Adipocyte (in vitro differentiated cells): Measurements from ENCODE around the gene PJA1.

ENCODE experiments used
- DNase-seq: peaks from one replicate; pipeline ENCODE4 v3.0.0-alpha.2; 2015; ENCODE audit warnings: low read depth
- H3K27me3 ChIP-seq: replicated peaks from 2 replicates; pipeline ENCODE4 v1.7.0; 2013; ENCODE audit warnings: mild to moderate bottlenecking, low read length, moderate library complexity; ENCODE audit not compliant: control insufficient read depth, insufficient read depth
- H3K36me3 ChIP-seq: 2 replicates; pipeline ENCODE4 v1.7.0; 2013; ENCODE audit warnings: low read length, mild to moderate bottlenecking, moderate library complexity; ENCODE audit not compliant: control insufficient read depth, insufficient read depth, severe bottlenecking
- H3K4me1 ChIP-seq: 2 replicates; pipeline ENCODE4 v1.7.0; 2013; ENCODE audit warnings: mild to moderate bottlenecking, low read length, moderate library complexity; ENCODE audit not compliant: control insufficient read depth, insufficient read depth
- H3K4me3 ChIP-seq: 2 replicates; pipeline ENCODE4 v1.7.0; 2013; ENCODE audit warnings: mild to moderate bottlenecking, low read length, moderate library complexity
- H3K9ac ChIP-seq: 2 replicates; pipeline ENCODE4 v1.7.0; 2013; ENCODE audit warnings: mild to moderate bottlenecking, low read length, moderate library complexity
- H3K9me3 ChIP-seq: 2 replicates; pipeline ENCODE4 v1.7.0; 2013; ENCODE audit warnings: mild to moderate bottlenecking, low read length, moderate library complexity; ENCODE audit not compliant: control insufficient read depth

The PJA1 gene

GRCh38 chrX:69165087-69165651, at the start of gene PJA1:
Gene PJA1, minus strand, starts transcription at chrX:69165453. Its CDS starts 2,380 bp downstream, at chrX:69163073.
- Histone ChIP-seq H3K9ac (peak within 1 kb of the TSS; percentile 89), H3K36me3 (peaks cover 9% of the 10 kb centered on the region), H3K4me1 (no peaks in the 10 kb centered on the region), H3K27me3 (peaks cover 9% of the 10 kb centered on the region), H3K9me3 (peaks cover 19% of the 10 kb centered on the region), H3K4me3 (peak within 1 kb of the TSS; percentile 87)
- DNase-seq, result peak; percentile 86

- Histone ChIP-seq H3K27me3 (peaks cover 67% of the 10 kb centered on the region), H3K9me3 (peaks cover 2% of the 10 kb centered on the region), H3K4me3 (no peak overlapping the region), H3K36me3 (no peaks in the 10 kb centered on the region), H3K4me1 (peaks cover 6% of the 10 kb centered on the region), H3K9ac (no peak overlapping the region)
- no peak for DNase-seq
These were observed 49.2 kb upstream of the PJA1 start for GRCh38 chrX:69214463-69214862.

- Histone ChIP-seq H3K9ac (no peak overlapping the region), H3K27me3 (peaks cover 71% of the 10 kb centered on the region), H3K36me3 (no peaks in the 10 kb centered on the region), H3K4me1 (peaks cover 1% of the 10 kb centered on the region), H3K4me3 (no peak overlapping the region), H3K9me3 (peaks cover 5% of the 10 kb centered on the region)
- no peak for DNase-seq
These were observed 46.4 kb upstream of the PJA1 start for GRCh38 chrX:69211701-69212100.

- no peak overlapping the region for H3K9ac ChIP-seq
- no peaks in the 10 kb centered on the region for H3K36me3 ChIP-seq
- H3K27me3 ChIP-seq, result peaks cover 75% of the 10 kb centered on the region
- no peak for DNase-seq
- peaks cover 5% of the 10 kb centered on the region for H3K9me3 ChIP-seq
- H3K4me1 ChIP-seq, result no peaks in the 10 kb centered on the region
- no peak overlapping the region for H3K4me3 ChIP-seq
These were observed 45.3 kb upstream of the PJA1 start for GRCh38 chrX:69210581-69210980.

- peaks cover 72% of the 10 kb centered on the region for H3K27me3 ChIP-seq
These were observed 42.0 kb upstream of the PJA1 start for GRCh38 chrX:69207216-69207615.

GRCh38 chrX:69203638-69204037, 38.4 kb upstream of the PJA1 start:
- Histone ChIP-seq H3K9ac (no peak overlapping the region), H3K4me1 (no peaks in the 10 kb centered on the region), H3K36me3 (no peaks in the 10 kb centered on the region), H3K4me3 (no peak overlapping the region), H3K27me3 (peaks cover 76% of the 10 kb centered on the region), H3K9me3 (peaks cover 30% of the 10 kb centered on the region)
- DNase-seq, result no peak

More at GRCh38 chrX:69207216-69207615, 42.0 kb upstream of the PJA1 start:
- H3K9ac ChIP-seq, result no peak overlapping the region
- H3K4me1 ChIP-seq, result no peaks in the 10 kb centered on the region
- H3K4me3 ChIP-seq, result no peak overlapping the region
- DNase-seq, result no peak
- peaks cover 8% of the 10 kb centered on the region for H3K9me3 ChIP-seq
- no peaks in the 10 kb centered on the region for H3K36me3 ChIP-seq

- Histone ChIP-seq H3K36me3 (no peaks in the 10 kb centered on the region), H3K9me3 (peaks cover 35% of the 10 kb centered on the region), H3K27me3 (peaks cover 68% of the 10 kb centered on the region), H3K9ac (no peak overlapping the region), H3K4me3 (no peak overlapping the region), H3K4me1 (no peaks in the 10 kb centered on the region)
- DNase-seq, result no peak
These were observed 32.4 kb upstream of the PJA1 start for GRCh38 chrX:69197690-69198089.

GRCh38 chrX:69196666-69197065, 31.4 kb upstream of the PJA1 start:
- H3K9me3 ChIP-seq, result peaks cover 27% of the 10 kb centered on the region
- no peaks in the 10 kb centered on the region for H3K36me3 ChIP-seq
- peaks cover 63% of the 10 kb centered on the region for H3K27me3 ChIP-seq
- DNase-seq, result no peak
- H3K9ac ChIP-seq, result no peak overlapping the region
- H3K4me1 ChIP-seq, result no peaks in the 10 kb centered on the region
- no peak overlapping the region for H3K4me3 ChIP-seq

GRCh38 chrX:69195810-69196209, 30.6 kb upstream of the PJA1 start:
- H3K36me3 ChIP-seq, result no peaks in the 10 kb centered on the region
- H3K9ac ChIP-seq, result no peak overlapping the region
- no peak for DNase-seq
- no peak overlapping the region for H3K4me3 ChIP-seq
- peaks cover 60% of the 10 kb centered on the region for H3K27me3 ChIP-seq
- peaks cover 22% of the 10 kb centered on the region for H3K9me3 ChIP-seq
- H3K4me1 ChIP-seq, result no peaks in the 10 kb centered on the region

GRCh38 chrX:69195192-69195591, 29.9 kb upstream of the PJA1 start:
- Histone ChIP-seq H3K9me3 (peaks cover 18% of the 10 kb centered on the region), H3K4me3 (no peak overlapping the region), H3K9ac (no peak overlapping the region), H3K36me3 (no peaks in the 10 kb centered on the region), H3K27me3 (peaks cover 58% of the 10 kb centered on the region), H3K4me1 (no peaks in the 10 kb centered on the region)
- DNase-seq, result no peak

GRCh38 chrX:69192603-69193002, 27.4 kb upstream of the PJA1 start:
- no peak for DNase-seq
- H3K9me3 ChIP-seq, result peaks cover 9% of the 10 kb centered on the region

More at GRCh38 chrX:69192603-69193002, 27.4 kb upstream of the PJA1 start:
- Histone ChIP-seq H3K4me3 (no peak overlapping the region), H3K27me3 (peaks cover 49% of the 10 kb centered on the region), H3K4me1 (no peaks in the 10 kb centered on the region), H3K9ac (no peak overlapping the region), H3K36me3 (no peaks in the 10 kb centered on the region)
